H9 (cell line): ENCODE results near the gene EPHA10. TPM values are rescaled to one million over a fixed set of nuclear protein-coding genes. Genes with fewer than 3 reads are reported as not detected.

Experiments used
- DNase-seq: peaks from one replicate; pipeline ENCODE4 v3.0.0-alpha.2; 2017
- H2AFZ ChIP-seq: one replicate; pipeline ENCODE4 v1.6.1; 2013; ENCODE audit warnings: mild to moderate bottlenecking, low read length, control low read depth, moderate library complexity
- H2AK5ac ChIP-seq: 2 replicates; pipeline ENCODE4 v1.6.1; 2013; ENCODE audit warnings: low read length, control low read depth, mixed read lengths; ENCODE audit not compliant: insufficient read length
- H2BK120ac ChIP-seq: one replicate; pipeline ENCODE4 v1.6.1; 2013; ENCODE audit warnings: low read depth, mild to moderate bottlenecking, low read length, control low read depth, inconsistent platforms; ENCODE audit not compliant: poor library complexity, severe bottlenecking
- H2BK12ac ChIP-seq: 2 replicates; pipeline ENCODE4 v1.6.1; 2013; ENCODE audit warnings: low read length, control low read depth, mixed read lengths, low read depth; ENCODE audit not compliant: insufficient read length
- H2BK15ac ChIP-seq: 2 replicates; pipeline ENCODE4 v1.6.1; 2013; ENCODE audit warnings: low read depth, low read length, control low read depth
- H2BK20ac ChIP-seq: one replicate; pipeline ENCODE4 v1.6.1; 2013; ENCODE audit warnings: low read depth, mild to moderate bottlenecking, low read length, control low read depth, inconsistent platforms; ENCODE audit not compliant: poor library complexity, severe bottlenecking
- H2BK5ac ChIP-seq: 2 replicates; pipeline ENCODE4 v1.6.1; 2013; ENCODE audit warnings: low read length, control low read depth, mixed read lengths; ENCODE audit not compliant: insufficient read length
- H3K14ac ChIP-seq: 2 replicates; pipeline ENCODE4 v1.6.1; 2013; ENCODE audit warnings: low read length, control low read depth; ENCODE audit not compliant: insufficient read depth
- H3K18ac ChIP-seq: 2 replicates; pipeline ENCODE4 v1.6.1; 2013; ENCODE audit warnings: low read depth, mild to moderate bottlenecking, mixed read lengths, low read length, control low read depth; ENCODE audit not compliant: insufficient read length
- H3K23ac ChIP-seq: 2 replicates; pipeline ENCODE4 v1.6.1; 2013; ENCODE audit warnings: low read length, control low read depth, mixed read lengths, low read depth; ENCODE audit not compliant: insufficient read length
- H3K23me2 ChIP-seq: 2 replicates; pipeline ENCODE4 v1.6.1; 2013; ENCODE audit warnings: low read depth, mild to moderate bottlenecking, mixed read lengths, low read length, control low read depth; ENCODE audit not compliant: insufficient read length, poor library complexity, severe bottlenecking
- H3K27ac ChIP-seq: 2 replicates; pipeline ENCODE4 v1.5.1; 2013; ENCODE audit warnings: low read length, control low read depth, mixed read lengths, low read depth; ENCODE audit not compliant: insufficient read length
- H3K27me3 ChIP-seq: 2 replicates; pipeline ENCODE4 v1.6.1; 2013; ENCODE audit warnings: low read length, control low read depth, inconsistent platforms; ENCODE audit not compliant: insufficient read depth
- H3K4ac ChIP-seq: 2 replicates; pipeline ENCODE4 v1.6.1; 2013; ENCODE audit warnings: low read depth, mild to moderate bottlenecking, control low read depth, inconsistent platforms, low read length, moderate library complexity
- H3K4me1 ChIP-seq: 2 replicates; pipeline ENCODE4 v1.6.1; 2013; ENCODE audit warnings: low read length, control low read depth, inconsistent platforms; ENCODE audit not compliant: insufficient read depth
- H3K4me2 ChIP-seq: 2 replicates; pipeline ENCODE4 v1.6.1; 2013; ENCODE audit warnings: low read length, control low read depth, mixed read lengths; ENCODE audit not compliant: insufficient read length, insufficient read depth
- H3K56ac ChIP-seq: 2 replicates; pipeline ENCODE4 v1.6.1; 2013; ENCODE audit warnings: low read depth, mild to moderate bottlenecking, mixed read lengths, low read length, control low read depth; ENCODE audit not compliant: insufficient read length
- H3K79me1 ChIP-seq: 2 replicates; pipeline ENCODE4 v1.6.1; 2013; ENCODE audit warnings: low read depth, mild to moderate bottlenecking, moderate library complexity, low read length, control low read depth, inconsistent platforms; ENCODE audit not compliant: insufficient read depth, poor library complexity, severe bottlenecking
- H3K79me2 ChIP-seq: 2 replicates; pipeline ENCODE4 v1.6.1; 2013; ENCODE audit warnings: low read length, control low read depth, inconsistent platforms; ENCODE audit not compliant: insufficient read depth
- H3K9ac ChIP-seq: 2 replicates; pipeline ENCODE4 v1.6.1; 2013; ENCODE audit warnings: low read length, control low read depth, mixed read lengths; ENCODE audit not compliant: insufficient read length; ENCODE audit errors: extremely low read depth
- H3K9me3 ChIP-seq: one replicate; pipeline ENCODE4 v1.6.1; 2013; ENCODE audit warnings: low read depth, low read length, inconsistent platforms; ENCODE audit not compliant: control insufficient read depth
- H3T11ph ChIP-seq: one replicate; pipeline ENCODE4 v1.6.1; 2013; ENCODE audit warnings: mild to moderate bottlenecking, low read length, control low read depth, inconsistent platforms
- H4K20me1 ChIP-seq: one replicate; pipeline ENCODE4 v1.6.1; 2013; ENCODE audit not compliant: control insufficient read depth, insufficient read length, insufficient read depth
- H4K5ac ChIP-seq: 2 replicates; pipeline ENCODE4 v1.6.1; 2013; ENCODE audit warnings: low read depth, mild to moderate bottlenecking, mixed read lengths, low read length, control low read depth; ENCODE audit not compliant: insufficient read length
- H4K8ac ChIP-seq: replicated peaks from 2 replicates; pipeline ENCODE4 v1.6.1; 2013; ENCODE audit warnings: low read length, control low read depth, mixed read lengths, low read depth; ENCODE audit not compliant: insufficient read length
- H4K91ac ChIP-seq: 2 replicates; pipeline ENCODE4 v1.6.1; 2013; ENCODE audit warnings: low read depth, mild to moderate bottlenecking, moderate library complexity, mixed read lengths, low read length, control low read depth; ENCODE audit not compliant: insufficient read length
- H3K27ac Mint-ChIP-seq, 3 experiments: 2 replicates in 2 of 3; 3 replicates in 1 of 3; pipeline ENCODE4 v1.8.0; 2020 to 2021; ENCODE audit warnings: mixed read lengths in 3 of 3, mild to moderate bottlenecking in 1 of 3, moderate library complexity in 1 of 3
- H3K27me3 Mint-ChIP-seq: 2 replicates; pipeline ENCODE4 v1.8.0; 2021; ENCODE audit warnings: low read depth, mild to moderate bottlenecking, moderate library complexity, mixed read lengths
- H3K36me3 Mint-ChIP-seq, 3 experiments: 2 replicates in 2 of 3; 3 replicates in 1 of 3; pipeline ENCODE4 v1.8.0; 2020 to 2021; ENCODE audit warnings: low read depth in 3 of 3, mixed read lengths in 3 of 3; ENCODE audit not compliant: insufficient read depth in 1 of 3
- H3K4me1 Mint-ChIP-seq, 2 experiments: 2 replicates each; pipeline ENCODE4 v1.8.0; 2020; ENCODE audit warnings: mixed read lengths in 2 of 2
- H3K4me3 Mint-ChIP-seq, 2 experiments: 2 replicates in 1 of 2; 3 replicates in 1 of 2; pipeline ENCODE4 v1.8.0; 2020 to 2021; ENCODE audit warnings: mild to moderate bottlenecking in 2 of 2, mixed read lengths in 2 of 2, moderate library complexity in 1 of 2
- H3K9me3 Mint-ChIP-seq, 2 experiments: 2 replicates in 1 of 2; 3 replicates in 1 of 2; pipeline ENCODE4 v1.8.0; 2020; ENCODE audit warnings: mild to moderate bottlenecking in 2 of 2, mixed read lengths in 2 of 2, moderate library complexity in 1 of 2
- CTCF ChIP-seq: fragments of 200-600 bp; sonication (generic); conservative IDR thresholded peaks from 3 replicates; pipeline ENCODE4 v1.8.0; 2021; ENCODE audit warnings: antibody characterized with exemption, mild to moderate bottlenecking
- WGBS: extraction: QIAGEN DNeasy Blood & Tissue Kit; methylation state at CpG from one replicate; pipeline ENCODE4 v1.1.7; 2013; ENCODE audit warnings: missing lambda C conversion rate, low lambda C conversion rate, mixed read lengths; ENCODE audit not compliant: insufficient read length; ENCODE audit errors: extremely low coverage; 5-methylcytosine and 5-hydroxymethylcytosine counted together
- total RNA-seq: library from RNA; stranded (reverse); gene quantifications from 2 replicates; pipeline ENCODE4 v1.2.1, GENCODE V29; 2021

The EPHA10 gene
- total RNA-seq, 1 experiment from 2014 or later = 0.96 TPM

GRCh38 chr1:37721565-37721964 is 43.4 kb downstream of the EPHA10 start:
- no CpG with 5 or more reads among the region's 19 CpGs for WGBS
- Histone ChIP-seq H3K14ac (no peak overlapping the region; the same call in 1 of the 2 replicates), H3K23ac (no peak overlapping the region), H3T11ph (no peak overlapping the region), H3K4me1 (no peaks in the 10 kb centered on the region), H3K4me2 (no peak overlapping the region), H2BK5ac (no peak overlapping the region), H3K9ac (no peak overlapping the region), H4K20me1 (no peaks in the 10 kb centered on the region), H2BK12ac (no peak overlapping the region), H2BK15ac (no peak overlapping the region), H4K91ac (no peak overlapping the region), H3K27ac (no peak overlapping the region), H3K79me2 (no peaks in the 10 kb centered on the region), H3K18ac (no peak overlapping the region), H3K79me1 (no peaks in the 10 kb centered on the region), H4K8ac (no peak overlapping the region), H4K5ac (no peak overlapping the region), H3K27me3 (no peaks in the 10 kb centered on the region), H3K9me3 (no peaks in the 10 kb centered on the region), H2AK5ac (no peak overlapping the region), H2AFZ (no peak overlapping the region), H2BK20ac (no peak overlapping the region), H3K23me2 (no peaks in the 10 kb centered on the region), H3K56ac (no peak overlapping the region), H2BK120ac (no peak overlapping the region), H3K4ac (no peak overlapping the region)
- no peaks in the 10 kb centered on the region for H3K36me3 Mint-ChIP-seq
- peaks cover 9 to 14% of the 10 kb centered on the region in 2 experiments; a peak in 3 of 4 replicates for H3K4me1 Mint-ChIP-seq
- DNase-seq = peak; percentile 56
- no peaks in the 10 kb centered on the region for H3K9me3 Mint-ChIP-seq
- peaks cover 9% of the 10 kb centered on the region for H3K27me3 Mint-ChIP-seq
- H3K4me3 Mint-ChIP-seq = no peak overlapping the region
- TF ChIP-seq CTCF = no peak
- H3K27ac Mint-ChIP-seq = no peak overlapping the region
